Measurements from ENCODE around the gene XIRP1.
"Not testable (repeated sequence)": the region's sequence is repeated elsewhere in the genome, so short reads cannot be mapped to it uniquely, and the experiment has no call there.

XIRP1 gene

DNA sequence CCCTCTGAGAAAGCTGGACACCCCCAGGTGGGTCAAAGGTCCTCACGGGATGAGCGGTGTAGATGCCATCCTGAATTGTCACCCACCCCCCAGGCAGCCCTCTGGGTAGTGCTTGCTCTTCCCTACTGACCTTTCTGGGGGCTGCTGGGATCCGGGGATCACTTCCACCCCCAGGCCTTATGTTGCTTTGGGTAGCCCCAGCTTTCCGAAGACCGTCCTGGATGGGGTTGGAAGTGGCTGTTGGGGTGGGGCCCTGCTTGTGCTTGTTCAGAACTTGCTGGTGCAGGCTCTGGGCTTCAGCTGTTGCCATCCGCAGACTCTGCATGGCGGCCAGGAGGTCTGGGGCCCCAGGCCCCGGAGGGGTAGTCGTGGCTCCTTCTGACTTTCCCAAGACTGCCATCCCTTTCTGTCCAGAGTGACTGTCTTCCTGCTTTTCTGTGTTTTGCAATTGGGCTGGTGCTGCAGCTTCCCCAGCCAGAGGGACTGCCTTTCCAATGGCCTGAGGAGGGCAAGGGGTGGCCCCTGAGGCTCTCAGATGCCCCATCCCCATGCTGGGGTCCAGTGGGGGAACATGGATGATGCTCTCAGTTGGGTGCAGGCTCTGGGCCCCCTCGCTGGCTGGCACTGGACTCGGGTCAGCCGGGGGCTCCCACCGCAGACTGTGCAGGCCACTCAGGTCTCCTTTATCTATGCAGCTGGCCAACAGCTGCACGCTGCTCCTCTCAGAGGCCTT lies 6.3 kb downstream of the XIRP1 start:
- no peak for DNase-seq

DNA sequence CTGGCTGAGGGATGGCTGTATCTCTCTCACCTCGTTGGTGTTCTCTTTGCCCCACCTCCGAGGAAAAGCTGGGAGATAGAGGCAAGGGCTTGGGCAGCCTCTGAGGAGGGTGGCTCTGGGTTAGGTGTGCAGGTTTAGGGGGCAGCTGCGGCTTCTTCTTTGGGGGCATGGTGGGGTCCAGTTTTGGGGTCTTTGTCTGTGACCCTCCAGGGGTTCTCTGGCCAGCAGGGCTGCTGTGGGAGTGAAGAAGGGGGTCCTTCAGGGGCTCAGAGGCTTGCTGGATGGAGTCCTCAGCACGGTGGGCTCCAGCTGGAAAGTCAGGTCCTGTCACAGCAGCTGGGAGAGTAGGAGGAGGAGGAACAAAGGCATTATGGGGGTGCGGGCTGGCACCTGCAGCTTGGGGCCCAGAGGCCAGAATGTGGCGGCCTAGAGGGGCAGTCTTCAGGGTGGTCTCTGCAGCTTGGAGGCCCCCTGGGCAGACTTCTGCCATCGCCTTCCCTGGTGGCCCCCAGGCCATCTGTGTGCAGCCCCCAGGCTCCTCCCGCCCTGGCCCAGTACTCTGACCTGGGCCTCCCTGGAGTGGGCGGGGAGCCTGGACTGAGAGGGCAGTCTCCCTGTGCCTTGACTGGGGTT lies 7.0 kb downstream of the XIRP1 start:
- no peak for DNase-seq

- no peak for DNase-seq
These were observed 7.5 kb downstream of the XIRP1 start for GRCh38 chr3:39184968-39185285.

GRCh38 chr3:39184081-39184967 lies 8.1 kb downstream of the XIRP1 start:
- DNase-seq, result no peak

DNA sequence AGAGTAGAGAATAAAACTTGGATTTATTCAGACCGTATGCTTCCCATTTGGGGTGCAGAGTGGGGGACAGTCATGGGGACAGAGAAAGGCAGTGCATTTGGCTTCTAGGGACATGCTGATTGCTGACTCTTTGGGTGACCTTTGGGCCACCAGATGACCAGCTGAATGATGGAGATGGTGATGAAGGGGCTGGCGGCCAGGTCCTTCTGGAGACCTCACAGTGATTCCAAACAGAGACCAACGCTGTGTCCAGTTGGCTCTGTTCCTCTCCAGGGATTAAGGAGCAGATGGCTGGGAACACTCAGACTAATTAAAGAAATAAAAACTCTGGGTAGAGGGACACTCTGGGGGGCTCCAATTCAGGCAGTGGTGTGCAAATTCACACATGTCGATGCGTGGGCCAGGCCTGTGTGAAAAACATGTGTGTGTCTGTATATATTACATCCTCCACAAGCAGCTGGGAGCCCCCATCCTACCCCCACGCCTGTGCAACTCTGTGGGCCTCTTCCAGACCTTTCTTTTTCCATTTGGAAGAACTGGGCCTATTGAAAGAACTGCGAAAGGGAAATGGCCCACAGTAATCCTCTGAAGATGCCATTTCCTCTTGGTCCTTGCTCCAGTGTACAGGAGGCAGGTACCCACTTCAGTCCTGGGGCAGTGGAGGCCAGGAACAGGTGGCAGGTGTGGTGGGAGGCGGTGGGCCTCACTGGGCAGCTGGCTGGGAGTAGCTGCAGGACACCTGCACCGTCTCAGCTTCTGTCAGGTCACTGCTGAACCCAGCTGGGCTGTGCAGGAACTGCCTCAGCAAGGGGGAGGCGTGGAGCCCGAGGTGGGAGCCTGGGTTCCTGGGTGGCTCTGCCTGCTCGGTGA lies 8.9 kb downstream of the XIRP1 start:
- DNase-seq, result no peak

DNA sequence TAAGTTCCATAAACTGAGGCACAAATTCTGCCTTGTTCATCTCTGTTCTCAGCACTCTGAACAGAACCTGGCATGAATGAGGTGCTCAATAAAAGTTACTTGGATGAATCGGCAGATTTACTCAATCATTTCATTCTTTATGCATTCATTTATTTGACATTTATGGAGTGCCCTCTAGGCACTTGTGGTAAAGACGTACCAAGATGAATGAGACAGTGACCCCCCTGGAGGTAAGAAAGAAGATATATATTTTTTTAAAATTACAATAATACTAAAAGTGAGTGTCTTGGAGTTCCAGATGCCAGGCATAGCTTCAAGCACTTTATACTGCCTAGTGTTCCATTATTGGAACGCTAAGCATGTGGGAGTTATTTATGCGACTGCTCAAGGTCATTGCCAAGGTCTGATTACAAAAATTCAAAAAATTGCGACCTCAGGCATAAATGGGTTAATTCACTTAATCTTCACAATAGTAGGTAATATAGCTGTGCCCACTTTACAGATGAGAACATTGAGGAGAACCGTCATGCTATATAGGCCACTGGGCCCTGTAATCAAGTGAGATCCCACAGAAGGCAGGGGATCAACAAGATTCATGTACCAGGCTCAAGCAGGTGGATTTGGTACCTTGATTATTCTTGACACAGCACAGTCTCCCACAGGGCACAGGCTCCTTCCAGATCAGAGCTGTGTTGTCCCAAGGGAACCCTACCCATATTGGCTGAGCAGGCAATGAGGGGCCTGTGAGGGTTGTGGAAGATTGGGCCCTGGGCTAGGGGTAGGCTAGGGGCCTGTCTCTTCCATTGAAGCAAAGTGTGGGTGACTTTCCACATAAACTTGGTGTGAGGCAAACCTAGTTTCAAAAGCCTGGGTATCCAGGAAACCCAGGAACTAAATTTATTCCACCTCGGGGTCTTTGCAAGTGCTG lies 10.7 kb downstream of the XIRP1 start:
- no peak for DNase-seq

- DNase-seq, result peak; percentile 94 to 96
These were observed 11.6 kb downstream of the XIRP1 start for GRCh38 chr3:39180546-39181346.

- no peak for DNase-seq
These were observed 12.2 kb downstream of the XIRP1 start for GRCh38 chr3:39180183-39180545.

GRCh38 chr3:39178553-39178952 lies 13.8 kb downstream of the XIRP1 start:
- DNase-seq, result no peak

DNA sequence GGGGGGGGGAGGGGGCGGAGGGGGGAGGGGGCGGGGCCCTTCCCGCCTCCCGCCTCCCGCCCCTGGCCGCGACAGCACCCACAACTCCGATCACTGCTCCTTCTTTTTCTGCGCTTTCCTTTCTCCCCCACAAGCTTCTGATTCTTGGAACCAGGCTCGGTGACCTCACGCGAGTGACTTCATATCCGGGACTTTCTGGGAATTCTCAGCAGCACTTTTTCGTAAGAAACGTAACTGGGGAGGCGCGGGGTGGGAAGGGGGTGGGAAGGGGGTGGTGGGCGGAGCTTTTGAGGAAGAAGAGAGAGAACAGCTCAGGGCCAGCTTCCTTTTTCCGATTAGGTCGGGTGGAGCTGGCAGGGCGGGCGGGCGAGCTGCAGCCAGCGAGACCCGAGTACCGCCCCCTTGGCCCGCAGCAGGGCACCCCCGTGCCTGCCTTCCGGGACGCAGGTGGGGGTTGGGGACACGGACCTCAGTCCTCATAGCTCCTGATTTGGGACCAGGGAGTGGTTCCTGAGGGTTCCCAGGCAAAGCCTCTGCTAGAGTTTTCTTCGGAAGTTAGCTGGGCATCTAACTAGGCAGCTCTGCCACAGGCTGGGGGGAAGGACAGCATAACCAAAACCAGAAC lies 14.6 kb downstream of the XIRP1 start:
- DNase-seq, result peak; percentile 93 to 94

GRCh38 chr3:39176025-39176714 lies 16.2 kb downstream of the XIRP1 start:
- no peak for DNase-seq

GRCh38 chr3:39173318-39174125 lies 18.9 kb downstream of the XIRP1 start:
- no peak for DNase-seq

GRCh38 chr3:39171860-39172259 lies 20.5 kb downstream of the XIRP1 start:
- DNase-seq, result no peak

- DNase-seq, result not testable (repeated sequence)
These were observed 21.5 kb downstream of the XIRP1 start for GRCh38 chr3:39170877-39171276.

DNA sequence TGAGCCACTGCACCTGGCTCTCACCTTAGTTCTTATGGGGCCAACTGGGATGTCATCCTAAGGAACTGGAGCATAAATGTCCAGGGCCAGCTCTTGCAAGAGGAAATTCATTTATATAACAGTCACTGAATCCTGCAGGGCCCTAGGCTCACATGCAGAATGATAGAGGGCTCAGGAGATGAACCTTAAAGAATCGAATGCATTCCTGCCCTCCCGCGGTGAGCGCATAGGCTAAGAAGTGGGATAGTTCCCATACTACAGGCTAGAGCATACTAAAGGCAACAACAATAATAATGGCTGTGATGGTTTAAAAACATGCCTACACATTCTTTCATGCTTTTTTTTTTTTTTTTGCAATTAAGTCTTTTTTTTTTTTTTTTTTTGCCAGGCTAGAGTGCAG lies 21.9 kb downstream of the XIRP1 start:
- no peak for DNase-seq

GRCh38 chr3:39169712-39170111 lies 22.7 kb downstream of the XIRP1 start:
- no peak for DNase-seq

DNA sequence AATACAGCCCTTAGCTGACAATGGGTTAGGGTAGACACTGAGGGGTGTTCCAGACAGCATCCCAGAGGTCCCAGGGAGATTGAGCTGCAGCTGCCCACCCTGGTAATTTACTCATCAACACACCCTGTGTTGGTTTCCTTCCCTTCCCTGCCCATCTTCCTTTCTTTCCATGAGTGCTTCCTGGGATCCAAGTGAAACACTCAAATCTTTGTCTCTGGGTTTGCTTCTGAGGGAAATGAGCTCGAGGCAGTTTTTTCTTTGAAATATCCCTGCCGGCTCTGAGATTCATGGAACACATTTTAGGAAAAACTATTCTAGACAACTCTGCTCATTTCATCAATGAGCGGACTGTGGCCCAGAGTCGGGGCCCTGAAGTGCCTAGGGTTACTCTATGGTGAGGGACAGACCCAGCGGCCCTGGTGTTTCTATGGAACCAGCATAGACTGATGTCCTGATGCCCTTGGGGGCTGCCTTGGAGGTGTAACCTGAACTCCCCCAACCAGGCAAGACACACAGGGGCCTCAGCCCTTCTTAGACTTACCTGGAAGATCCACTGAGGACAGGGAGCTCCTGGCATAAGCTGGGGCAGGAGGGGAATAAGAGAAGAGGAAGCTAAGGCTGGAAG lies 24.1 kb downstream of the XIRP1 start:
- DNase-seq, result no peak

GRCh38 chr3:39166932-39167532 lies 25.4 kb downstream of the XIRP1 start:
- DNase-seq, result peak in 1 of 2 donors; percentile 62
